CD8-positive, alpha-beta memory T cell (primary cell): ENCODE results near the gene FGF5. TPM values are rescaled to one million over a fixed set of nuclear protein-coding genes. Genes with fewer than 3 reads are reported as not detected.
A peak's percentile ranks its signal among the peaks of the same experiment; 100 is the strongest.

Experiments used
- CTCF ChIA-PET: fragments of 350-600 bp; sonication (Branson Sonifier 250); formaldehyde crosslinking; loops from one replicate; lab custom pipeline; 2021; ENCODE audit warnings: antibody characterized with exemption; lab: Charles Lee
- POLR2A ChIA-PET: fragments of 350-600 bp; sonication (Branson Sonifier 250); formaldehyde crosslinking; loops from one replicate; lab custom pipeline; 2021; ENCODE audit warnings: antibody characterized with exemption; lab: Charles Lee
- DNase-seq, 5 donors: peaks; one replicate each; pipeline versions ENCODE4 v3.0.0 to v3.0.0-alpha.2; 2020 to 2022; ENCODE audit warnings: mixed read lengths in 1 of 5
- H3K27ac ChIP-seq: one replicate; pipeline ENCODE4 v1.7.0; 2013; ENCODE audit warnings: low read depth, mild to moderate bottlenecking, low read length, moderate library complexity
- H3K27me3 ChIP-seq: 2 replicates; pipeline ENCODE4 v1.7.0; 2013; ENCODE audit warnings: low read length, mild to moderate bottlenecking; ENCODE audit not compliant: insufficient read depth, poor library complexity, severe bottlenecking
- H3K36me3 ChIP-seq: 2 replicates; pipeline ENCODE4 v1.7.0; 2013; ENCODE audit warnings: mild to moderate bottlenecking, low read length, moderate library complexity; ENCODE audit not compliant: insufficient read depth
- H3K4me1 ChIP-seq: 2 replicates; pipeline ENCODE4 v1.7.0; 2013; ENCODE audit warnings: mild to moderate bottlenecking, low read length, moderate library complexity; ENCODE audit not compliant: insufficient read depth
- H3K4me3 ChIP-seq: 2 replicates; pipeline ENCODE4 v1.7.0; 2013; ENCODE audit warnings: mild to moderate bottlenecking, low read length
- H3K9me3 ChIP-seq: 2 replicates; pipeline ENCODE4 v1.7.0; 2013; ENCODE audit warnings: mild to moderate bottlenecking, low read length
- H3K27ac Mint-ChIP-seq, 8 donors: one replicate each; pipeline ENCODE4 v1.8.0; 2020 to 2021; ENCODE audit warnings: mixed read lengths in 8 of 8, mild to moderate bottlenecking in 6 of 8, inconsistent platforms in 3 of 8, moderate library complexity in 3 of 8
- H3K27me3 Mint-ChIP-seq, 2 donors: one replicate each; pipeline ENCODE4 v1.8.0; 2020 to 2021; ENCODE audit warnings: mixed read lengths in 2 of 2, mild to moderate bottlenecking in 1 of 2, moderate library complexity in 1 of 2
- H3K36me3 Mint-ChIP-seq, 3 donors: one replicate each; pipeline ENCODE4 v1.8.0; 2020 to 2021; ENCODE audit warnings: mixed read lengths in 3 of 3, inconsistent platforms in 1 of 3, mild to moderate bottlenecking in 1 of 3
- H3K4me1 Mint-ChIP-seq, 3 donors: one replicate each; pipeline ENCODE4 v1.8.0; 2020 to 2021; ENCODE audit warnings: mixed read lengths in 3 of 3, inconsistent platforms in 1 of 3, mild to moderate bottlenecking in 1 of 3
- H3K4me3 Mint-ChIP-seq, 7 donors: one replicate each; pipeline ENCODE4 v1.8.0; 2020 to 2021; ENCODE audit warnings: mixed read lengths in 7 of 7, mild to moderate bottlenecking in 6 of 7, moderate library complexity in 4 of 7, inconsistent platforms in 2 of 7
- H3K9me3 Mint-ChIP-seq, 5 donors: one replicate each; pipeline ENCODE4 v1.8.0; 2020 to 2022; ENCODE audit warnings: mixed read lengths in 5 of 5, mild to moderate bottlenecking in 3 of 5, moderate library complexity in 2 of 5, inconsistent platforms in 1 of 5
- polyA plus RNA-seq: library from polyadenylated mRNA; unstranded; fragments of 300-500 nt; fragmentation: Illumina TruSeq; gene quantifications from one replicate; pipeline ENCODE4 v1.2.3, GENCODE V29; 2021
- total RNA-seq, 2 experiments: library from RNA; stranded (reverse); gene quantifications; one replicate each; pipeline ENCODE4 v1.2.3, GENCODE V29; 2021

FGF5 gene
- total and polyA plus RNA-seq, 3 experiments from 2014 or later: not detected

- Mint-ChIP-seq H3K27me3 (peaks cover 66 to 91% of the 10 kb centered on the region in 2 donors), H3K4me3 (peak overlapping the region in 6 of 7 donors; percentile 10 to 75 (median 66)), H3K36me3 (no peaks in the 10 kb centered on the region), H3K4me1 (peaks cover 21 to 49% (median 29%) of the 10 kb centered on the region in 3 donors), H3K27ac (no peak overlapping the region), H3K9me3 (peaks cover 0 to 2% (median 0%) of the 10 kb centered on the region in 5 donors)
- H3K4me3 ChIP-seq: no peak overlapping the region
- H3K27me3 ChIP-seq: peaks cover 33% of the 10 kb centered on the region
- POLR2A ChIA-PET: no interaction called here
- H3K9me3 ChIP-seq: no peaks in the 10 kb centered on the region
- H3K4me1 ChIP-seq: no peaks in the 10 kb centered on the region
- H3K27ac ChIP-seq: no peak overlapping the region
- CTCF ChIA-PET: no interaction called here
- DNase-seq: no peak
- no peaks in the 10 kb centered on the region for H3K36me3 ChIP-seq
These were observed 477 bp downstream of the FGF5 start for GRCh38 chr4:80266902-80267380.

- CTCF ChIA-PET: no interaction called here
- H3K4me1 ChIP-seq: no peaks in the 10 kb centered on the region
- H3K27me3 Mint-ChIP-seq: peaks cover 58 to 82% of the 10 kb centered on the region in 2 donors
- H3K4me3 Mint-ChIP-seq: peak overlapping the region in 2 of 7 donors; percentile 41 to 65
- DNase-seq: no peak
- peaks cover 0 to 2% (median 0%) of the 10 kb centered on the region in 5 donors for H3K9me3 Mint-ChIP-seq
- peak overlapping the region in 1 of 8 donors; percentile 6 for H3K27ac Mint-ChIP-seq
- no peaks in the 10 kb centered on the region for H3K36me3 ChIP-seq
- H3K27me3 ChIP-seq: peaks cover 33% of the 10 kb centered on the region
- no peak overlapping the region for H3K27ac ChIP-seq
- no peaks in the 10 kb centered on the region for H3K9me3 ChIP-seq
- POLR2A ChIA-PET: no interaction called here
- no peaks in the 10 kb centered on the region for H3K36me3 Mint-ChIP-seq
- H3K4me1 Mint-ChIP-seq: peaks cover 21 to 49% (median 29%) of the 10 kb centered on the region in 3 donors
- H3K4me3 ChIP-seq: no peak overlapping the region
These were observed 1.8 kb downstream of the FGF5 start for GRCh38 chr4:80268081-80268823.

GRCh38 chr4:80268936-80269335 lies 2.5 kb downstream of the FGF5 start:
- Histone ChIP-seq H3K4me3 (no peak overlapping the region), H3K9me3 (no peaks in the 10 kb centered on the region), H3K27me3 (peaks cover 33% of the 10 kb centered on the region), H3K36me3 (no peaks in the 10 kb centered on the region), H3K27ac (no peak overlapping the region), H3K4me1 (no peaks in the 10 kb centered on the region)
- H3K4me1 Mint-ChIP-seq: peaks cover 21 to 48% (median 29%) of the 10 kb centered on the region in 3 donors
- CTCF ChIA-PET: no interaction called here
- POLR2A ChIA-PET: no interaction called here
- H3K27me3 Mint-ChIP-seq: peaks cover 56 to 81% of the 10 kb centered on the region in 2 donors
- no peak overlapping the region for H3K27ac Mint-ChIP-seq
- no peak overlapping the region for H3K4me3 Mint-ChIP-seq
- no peaks in the 10 kb centered on the region for H3K36me3 Mint-ChIP-seq
- peaks cover 0 to 2% (median 0%) of the 10 kb centered on the region in 5 donors for H3K9me3 Mint-ChIP-seq
- no peak for DNase-seq

- Histone ChIP-seq H3K27me3 (peaks cover 23% of the 10 kb centered on the region), H3K4me3 (no peak overlapping the region), H3K9me3 (no peaks in the 10 kb centered on the region), H3K36me3 (no peaks in the 10 kb centered on the region), H3K4me1 (no peaks in the 10 kb centered on the region), H3K27ac (no peak overlapping the region)
- CTCF ChIA-PET: no interaction called here
- no peaks in the 10 kb centered on the region for H3K36me3 Mint-ChIP-seq
- no peak overlapping the region for H3K4me3 Mint-ChIP-seq
- peaks cover 0 to 2% (median 0%) of the 10 kb centered on the region in 5 donors for H3K9me3 Mint-ChIP-seq
- H3K27me3 Mint-ChIP-seq: peaks cover 46 to 72% of the 10 kb centered on the region in 2 donors
- no peak for DNase-seq
- POLR2A ChIA-PET: no interaction called here
- peaks cover 19 to 36% (median 26%) of the 10 kb centered on the region in 3 donors for H3K4me1 Mint-ChIP-seq
- no peak overlapping the region for H3K27ac Mint-ChIP-seq
These were observed 3.9 kb downstream of the FGF5 start for GRCh38 chr4:80270321-80270720.

- peaks cover 41 to 66% of the 10 kb centered on the region in 2 donors for H3K27me3 Mint-ChIP-seq
- Histone ChIP-seq H3K4me3 (no peak overlapping the region), H3K27ac (no peak overlapping the region), H3K9me3 (no peaks in the 10 kb centered on the region), H3K36me3 (no peaks in the 10 kb centered on the region), H3K27me3 (peaks cover 18% of the 10 kb centered on the region), H3K4me1 (no peaks in the 10 kb centered on the region)
- DNase-seq: no peak
- POLR2A ChIA-PET: no interaction called here
- peaks cover 0 to 2% (median 0%) of the 10 kb centered on the region in 5 donors for H3K9me3 Mint-ChIP-seq
- CTCF ChIA-PET: no interaction called here
- H3K4me3 Mint-ChIP-seq: no peak overlapping the region
- no peak overlapping the region for H3K27ac Mint-ChIP-seq
- no peaks in the 10 kb centered on the region for H3K36me3 Mint-ChIP-seq
- H3K4me1 Mint-ChIP-seq: peaks cover 14 to 30% (median 20%) of the 10 kb centered on the region in 3 donors
These were observed 4.4 kb downstream of the FGF5 start for GRCh38 chr4:80270868-80271267.

- Mint-ChIP-seq H3K27me3 (peaks cover 37 to 59% of the 10 kb centered on the region in 2 donors), H3K4me1 (peaks cover 8 to 21% (median 15%) of the 10 kb centered on the region in 3 donors), H3K36me3 (no peaks in the 10 kb centered on the region), H3K4me3 (no peak overlapping the region), H3K9me3 (peaks cover 0 to 2% (median 0%) of the 10 kb centered on the region in 5 donors), H3K27ac (no peak overlapping the region)
- H3K4me3 ChIP-seq: no peak overlapping the region
- peaks cover 12% of the 10 kb centered on the region for H3K27me3 ChIP-seq
- H3K27ac ChIP-seq: no peak overlapping the region
- ChIA-PET POLR2A (no interaction called here), CTCF (no interaction called here)
- no peaks in the 10 kb centered on the region for H3K4me1 ChIP-seq
- no peaks in the 10 kb centered on the region for H3K9me3 ChIP-seq
- H3K36me3 ChIP-seq: no peaks in the 10 kb centered on the region
- DNase-seq: no peak
These were observed 5.3 kb downstream of the FGF5 start for GRCh38 chr4:80271801-80272200.

GRCh38 chr4:80276931-80277330 lies 10.5 kb downstream of the FGF5 start:
- H3K4me1 ChIP-seq: no peaks in the 10 kb centered on the region
- no peak overlapping the region for H3K4me3 ChIP-seq
- ChIA-PET POLR2A (no interaction called here), CTCF (no interaction called here)
- no peaks in the 10 kb centered on the region for H3K9me3 ChIP-seq
- no peaks in the 10 kb centered on the region for H3K27me3 ChIP-seq
- no peaks in the 10 kb centered on the region for H3K36me3 ChIP-seq
- no peaks in the 10 kb centered on the region for H3K36me3 Mint-ChIP-seq
- H3K27ac ChIP-seq: no peak overlapping the region
- DNase-seq: no peak
- no peak overlapping the region for H3K4me3 Mint-ChIP-seq
- H3K4me1 Mint-ChIP-seq: no peaks in the 10 kb centered on the region
- peaks cover 5 to 25% of the 10 kb centered on the region in 2 donors for H3K27me3 Mint-ChIP-seq
- H3K9me3 Mint-ChIP-seq: no peaks in the 10 kb centered on the region
- H3K27ac Mint-ChIP-seq: no peak overlapping the region

GRCh38 chr4:80279751-80280150 lies 13.3 kb downstream of the FGF5 start:
- H3K4me3 ChIP-seq: no peak overlapping the region
- H3K4me1 ChIP-seq: no peaks in the 10 kb centered on the region
- no peak overlapping the region for H3K4me3 Mint-ChIP-seq
- no peaks in the 10 kb centered on the region for H3K9me3 Mint-ChIP-seq
- H3K27ac Mint-ChIP-seq: no peak overlapping the region
- H3K9me3 ChIP-seq: no peaks in the 10 kb centered on the region
- no peak overlapping the region for H3K27ac ChIP-seq
- H3K27me3 Mint-ChIP-seq: peaks cover 3 to 15% of the 10 kb centered on the region in 2 donors
- ChIA-PET POLR2A (no interaction called here), CTCF (no interaction called here)
- H3K36me3 ChIP-seq: no peaks in the 10 kb centered on the region
- H3K27me3 ChIP-seq: no peaks in the 10 kb centered on the region
- no peaks in the 10 kb centered on the region for H3K4me1 Mint-ChIP-seq
- H3K36me3 Mint-ChIP-seq: no peaks in the 10 kb centered on the region
- DNase-seq: no peak
